HEK293T (cell line): ENCODE results near the gene SARS2.

ENCODE experiments used
- BHLHE40 ChIP-seq: fragments of 450-650 bp; IDR thresholded peaks from 2 replicates; pipeline ENCODE4 v1.6.1; 2016; ENCODE audit warnings: mild to moderate bottlenecking, moderate library complexity, borderline replicate concordance
- ELF4 ChIP-seq: fragments of 450-650 bp; IDR thresholded peaks from 2 replicates; pipeline ENCODE4 v1.6.1; 2017; ENCODE audit warnings: antibody characterized with exemption
- FOXA1 ChIP-seq: fragments of 450-650 bp; IDR thresholded peaks from 2 replicates; pipeline ENCODE4 v1.6.1; 2016; ENCODE audit warnings: mild to moderate bottlenecking
- FOXM1 ChIP-seq: fragments of 450-650 bp; IDR thresholded peaks from 2 replicates; pipeline ENCODE4 v1.6.1; 2017; ENCODE audit warnings: mild to moderate bottlenecking, borderline replicate concordance
- HDGF ChIP-seq: fragments of 450-650 bp; IDR thresholded peaks from 2 replicates; pipeline ENCODE4 v1.6.1; 2017; ENCODE audit warnings: antibody characterized with exemption, borderline replicate concordance
- SP1 ChIP-seq: fragments of 450-650 bp; IDR thresholded peaks from 2 replicates; pipeline ENCODE4 v1.6.1; 2017
- TARDBP ChIP-seq: fragments of 450-650 bp; IDR thresholded peaks from 2 replicates; pipeline ENCODE4 v1.6.1; 2016

GRCh38 chr19:38915329-38916321 lies 14.9 kb downstream of the SARS2 start:
- TF ChIP-seq SP1 (no peak), BHLHE40 (no peak), ELF4 (no peak), TARDBP (no peak), FOXA1 (no peak), HDGF (no peak), FOXM1 (no peak)
